BLaER1 treated with 17β-estradiol and CSF1 and Interleukin-3, amounts not matched to agents 10 nM and 100 nM (cell line): ENCODE data around the gene OR1E2.
"Not testable (repeated sequence)": the region's sequence is repeated elsewhere in the genome, so short reads cannot be mapped to it uniquely, and the experiment has no call there.

Experiments
- H3K27ac ChIP-seq, 11 experiments: shearing (Covaris generic); formaldehyde crosslinking; 2 replicates each; pipeline ENCODE4 v1.8.1; 2022
- H3K27me3 ChIP-seq, 11 experiments: shearing (Covaris generic); formaldehyde crosslinking; 2 replicates each; pipeline ENCODE4 v1.8.1; 2022
- H3K36me3 ChIP-seq, 11 experiments: shearing (Covaris generic); formaldehyde crosslinking; 2 replicates each; pipeline ENCODE4 v1.8.1; 2022
- H3K4me1 ChIP-seq, 10 experiments: shearing (Covaris generic); formaldehyde crosslinking; 2 replicates each; pipeline ENCODE4 v1.8.1; 2022
- H3K4me2 ChIP-seq, 11 experiments: shearing (Covaris generic); formaldehyde crosslinking; 2 replicates each; pipeline ENCODE4 v1.8.1; 2022
- H3K4me3 ChIP-seq, 10 experiments: shearing (Covaris generic); formaldehyde crosslinking; 2 replicates each; pipeline ENCODE4 v1.8.1; 2022
- H3K9ac ChIP-seq, 11 experiments: shearing (Covaris generic); formaldehyde crosslinking; 2 replicates each; pipeline ENCODE4 v1.8.1; 2022
- H3K9me3 ChIP-seq, 11 experiments: shearing (Covaris generic); formaldehyde crosslinking; replicated peaks in 1 of 11; 2 replicates each; pipeline ENCODE4 v1.8.1; 2022
- H4K20me1 ChIP-seq, 11 experiments: shearing (Covaris generic); formaldehyde crosslinking; 2 replicates each; pipeline ENCODE4 v1.8.1; 2022
- Cebpa-rat ChIP-seq, 11 experiments: shearing (Covaris generic); IDR thresholded peaks; 2 replicates each; pipeline ENCODE4 v1.8.1; 2022

OR1E2 gene

DNA sequence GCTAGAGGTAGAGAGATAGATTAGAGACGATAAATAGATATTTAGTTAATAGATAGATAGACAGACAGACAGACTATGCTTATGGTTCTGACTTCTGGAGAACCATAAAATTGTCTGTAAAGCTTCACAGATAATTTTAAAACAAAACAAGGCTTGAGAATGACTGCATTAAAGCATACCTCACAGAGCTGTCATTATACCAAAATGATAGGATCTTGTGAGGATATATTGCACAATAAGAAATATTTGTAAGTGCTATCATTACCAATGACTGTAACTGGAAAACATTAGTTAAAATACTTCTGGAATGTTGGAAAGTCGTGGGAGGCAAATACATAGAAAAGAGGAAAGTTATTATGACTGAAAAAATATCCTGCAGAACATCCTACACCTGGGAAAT lies 31.9 kb downstream of the OR1E2 start:
- Histone ChIP-seq H3K4me1 (no peaks in the 10 kb centered on the region), H3K4me2 (no peak overlapping the region), H4K20me1 (no peaks in the 10 kb centered on the region; a peak in 1 of 22 replicates), H3K36me3 (no peaks in the 10 kb centered on the region), H3K27me3 (no peaks in the 10 kb centered on the region), H3K4me3 (no peak overlapping the region), H3K27ac (no peak overlapping the region), H3K9me3 (peaks cover 7 to 17% (median 8%) of the 10 kb centered on the region in 11 experiments; a peak in 17 of 22 replicates), H3K9ac (no peak overlapping the region)
- no peak for TF ChIP-seq Cebpa-rat (IDR thresholded peaks at IDR 0.05)

DNA sequence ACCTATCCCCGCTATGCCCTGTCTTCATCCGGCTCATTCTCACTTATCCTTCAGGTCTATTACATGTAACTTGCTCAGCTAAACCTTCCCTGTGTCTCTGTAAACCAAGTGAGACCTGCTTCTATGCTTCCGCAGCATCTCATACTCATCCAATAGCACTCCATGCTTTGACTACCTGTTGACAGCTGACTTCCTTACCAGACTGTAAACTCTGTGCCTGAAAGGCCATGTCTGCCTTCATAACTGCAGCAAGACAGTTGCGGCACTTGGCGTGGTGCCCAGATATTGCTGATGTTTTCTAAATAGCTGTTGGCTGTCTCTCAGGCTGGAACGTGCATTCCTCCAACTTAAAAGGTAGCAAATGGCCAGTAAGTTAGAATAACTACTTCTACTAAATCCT lies 33.6 kb downstream of the OR1E2 start:
- H3K36me3 ChIP-seq = no peaks in the 10 kb centered on the region
- H3K9me3 ChIP-seq = peaks cover 0 to 1% (median 0%) of the 10 kb centered on the region in 11 experiments; a peak in 1 of 22 replicates
- H3K9ac ChIP-seq = no peak overlapping the region
- H4K20me1 ChIP-seq = no peaks in the 10 kb centered on the region; a peak in 1 of 22 replicates
- no peak for TF ChIP-seq Cebpa-rat (IDR thresholded peaks at IDR 0.05)
- H3K4me2 ChIP-seq = no peak overlapping the region
- no peaks in the 10 kb centered on the region for H3K4me1 ChIP-seq
- H3K27ac ChIP-seq = no peak overlapping the region
- no peak overlapping the region for H3K4me3 ChIP-seq
- H3K27me3 ChIP-seq = no peaks in the 10 kb centered on the region

GRCh38 chr17:3398310-3398709 lies 35.3 kb downstream of the OR1E2 start, which contains the start of gene OR1E1:
Gene OR1E1, minus strand, starts transcription at chr17:3398410. Its CDS starts 0 bp downstream, at chr17:3398410.
- no peak within 1 kb of the TSS for H3K27ac ChIP-seq
- H3K9me3 ChIP-seq = no peaks in the 10 kb centered on the region; a peak in 1 of 22 replicates
- no peaks in the 10 kb centered on the region; a peak in 1 of 22 replicates for H4K20me1 ChIP-seq
- H3K27me3 ChIP-seq = no peaks in the 10 kb centered on the region
- no peaks in the 10 kb centered on the region for H3K36me3 ChIP-seq
- no peak within 1 kb of the TSS for H3K9ac ChIP-seq
- no peak within 1 kb of the TSS for H3K4me2 ChIP-seq
- no peak within 1 kb of the TSS for H3K4me3 ChIP-seq
- H3K4me1 ChIP-seq = no peaks in the 10 kb centered on the region
- TF ChIP-seq Cebpa-rat (IDR thresholded peaks at IDR 0.05) = no peak

- H3K4me3 ChIP-seq, H3K36me3 ChIP-seq, H3K27me3 ChIP-seq, H3K4me1 ChIP-seq, H3K9ac ChIP-seq, H3K4me2 ChIP-seq, H3K9me3 ChIP-seq, H4K20me1 ChIP-seq, H3K27ac ChIP-seq: not testable (repeated sequence)
Observed at GRCh38 chr17:3397801-3398200, 35.8 kb downstream of the OR1E2 start.

GRCh38 chr17:3389791-3390190 lies 43.9 kb downstream of the OR1E2 start:
- TF ChIP-seq Cebpa-rat (IDR thresholded peaks at IDR 0.05) = no peak

GRCh38 chr17:3385869-3386816 lies 47.5 kb downstream of the OR1E2 start, which contains the start of gene OR3A2:
Gene OR3A2, minus strand, starts transcription at chr17:3386308.
- Histone ChIP-seq H3K9me3 (peaks cover 9 to 25% (median 14%) of the 10 kb centered on the region in 11 experiments; a peak in 19 of 22 replicates), H3K4me3 (no peak within 1 kb of the TSS), H3K36me3 (no peaks in the 10 kb centered on the region), H4K20me1 (no peaks in the 10 kb centered on the region), H3K27ac (no peak within 1 kb of the TSS), H3K27me3 (no peaks in the 10 kb centered on the region), H3K4me1 (no peaks in the 10 kb centered on the region), H3K4me2 (no peak within 1 kb of the TSS), H3K9ac (no peak within 1 kb of the TSS)
- TF ChIP-seq Cebpa-rat (IDR thresholded peaks at IDR 0.05) = no peak

More at GRCh38 chr17:3389791-3390190, 43.9 kb downstream of the OR1E2 start:
- Histone ChIP-seq H3K36me3 (no peaks in the 10 kb centered on the region), H3K4me2 (no peak overlapping the region), H3K27me3 (no peaks in the 10 kb centered on the region), H3K9ac (no peak overlapping the region), H4K20me1 (no peaks in the 10 kb centered on the region), H3K4me3 (no peak overlapping the region), H3K27ac (no peak overlapping the region), H3K4me1 (no peaks in the 10 kb centered on the region), H3K9me3 (peaks cover 16 to 35% (median 24%) of the 10 kb centered on the region in 11 experiments; a peak in 19 of 22 replicates)
